Skin of body (tissue), 2 donors: ENCODE results near the gene SNED1. TPM values are rescaled to one million over a fixed set of nuclear protein-coding genes. Genes with fewer than 3 reads are reported as not detected.

Source experiments
- small RNA-seq: library from RNA; depleted of rRNA; stranded (forward); fragments of <200 nt; gene quantifications from one replicate; pipeline ENCODE3, GENCODE V24; 2014; ENCODE audit warnings: low replicate concordance
- total RNA-seq: library from RNA; depleted of rRNA; stranded (reverse); fragments of >200 nt; gene quantifications from one replicate; pipeline ENCODE4 v1.2.3, GENCODE V29; 2014

Gene SNED1
- total RNA-seq, 1 donor from 2014 or later = 9.7 TPM

Small RNA genes lying within 50 kb of the gene (small RNA-seq; reads per million reads assigned to genes)
- not detected for gene AC005237.2

Other genes starting within 250 kb of the SNED1 start
- gene KIF1A, start 178.4 kb upstream of the SNED1 start, total RNA-seq = 0.89 TPM
- gene AGXT, start 129.8 kb upstream of the SNED1 start, total RNA-seq = 0.10 TPM
- 4.5 TPM for gene MAB21L4, start 102.5 kb upstream of the SNED1 start, total RNA-seq
- gene CROCC2, start 92.3 kb upstream of the SNED1 start, total RNA-seq = 0.30 TPM
- gene MTERF4, start 103.7 kb downstream of the SNED1 start, total RNA-seq = 37.8 TPM
- 6.9 TPM for gene PASK, start 150.9 kb downstream of the SNED1 start, total RNA-seq
- 31.3 TPM for gene PPP1R7, start 151.8 kb downstream of the SNED1 start, total RNA-seq
- 0.79 TPM for gene ANO7, start 190.1 kb downstream of the SNED1 start, total RNA-seq